ENCODE measurements around the gene CLEC2D. TPM values are rescaled to one million over a fixed set of nuclear protein-coding genes. Genes with fewer than 3 reads are reported as not detected.

CLEC2D gene
- total RNA-seq, 4 donors from 2014 or later, result 3.4 to 7.5 (median 3.8) TPM

DNA sequence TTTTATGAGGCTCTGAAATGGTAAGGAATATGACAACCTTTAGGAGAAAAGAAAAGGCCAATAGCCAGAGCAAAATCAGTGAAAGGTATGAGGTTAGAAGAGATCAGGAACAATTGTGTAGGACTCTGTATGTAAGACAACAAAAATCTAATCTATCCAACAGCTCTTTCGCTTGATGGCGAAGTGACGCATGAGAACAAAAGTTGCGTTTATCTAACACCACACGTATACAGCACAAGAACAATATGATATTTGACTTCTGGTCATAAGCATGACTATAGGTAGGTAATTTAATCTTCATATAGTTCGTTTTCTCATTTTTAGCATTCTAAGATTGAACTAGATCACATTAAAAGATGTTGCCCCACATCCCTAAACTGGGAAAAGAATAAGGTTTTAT, 61.9 kb downstream of the CLEC2D start:
- no peaks in the 10 kb centered on the region for H3K27me3 ChIP-seq
- no peaks in the 10 kb centered on the region for H3K36me3 ChIP-seq
- H3K9me3 ChIP-seq, result no peaks in the 10 kb centered on the region
- TF ChIP-seq POLR2AphosphoS5 (IDR thresholded peaks at IDR 0.05) (no peak), CTCF (IDR thresholded peaks at IDR 0.05) (no peak), POLR2A (IDR thresholded peaks at IDR 0.05; ENCODE audit: low read depth) (no peak), EP300 (IDR thresholded peaks at IDR 0.05) (no peak)
- peaks cover 0 to under 1% (median 0%) of the 10 kb centered on the region in 4 donors for H3K4me1 ChIP-seq
- DNase-seq (ENCODE audit: extremely low spot score), result no peak
- H3K27ac ChIP-seq (replicated peaks in 1 of 4), result no peak overlapping the region
- 69% methylated on average over 6 of the region's 6 CpGs for WGBS
- intact Hi-C loops (cut with DNase I), result no loop called here
- no peak overlapping the region for H3K4me3 ChIP-seq

GRCh38 chr12:9731797-9732196, 62.3 kb downstream of the CLEC2D start:
- Histone ChIP-seq H3K36me3 (no peaks in the 10 kb centered on the region), H3K27me3 (no peaks in the 10 kb centered on the region), H3K9me3 (no peaks in the 10 kb centered on the region), H3K27ac (replicated peaks in 1 of 4) (no peak overlapping the region), H3K4me1 (peaks cover 0 to 5% (median 0%) of the 10 kb centered on the region in 4 donors), H3K4me3 (no peak overlapping the region)
- TF ChIP-seq EP300 (IDR thresholded peaks at IDR 0.05), result no peak
- no peak for TF ChIP-seq CTCF (IDR thresholded peaks at IDR 0.05)
- no peak for TF ChIP-seq POLR2AphosphoS5 (IDR thresholded peaks at IDR 0.05)
- no peak for TF ChIP-seq POLR2A (IDR thresholded peaks at IDR 0.05; ENCODE audit: low read depth)
- 67% methylated on average over 2 of the region's 2 CpGs for WGBS
- DNase-seq (ENCODE audit: extremely low spot score), result no peak
- intact Hi-C loops (cut with DNase I), result no loop called here

DNA sequence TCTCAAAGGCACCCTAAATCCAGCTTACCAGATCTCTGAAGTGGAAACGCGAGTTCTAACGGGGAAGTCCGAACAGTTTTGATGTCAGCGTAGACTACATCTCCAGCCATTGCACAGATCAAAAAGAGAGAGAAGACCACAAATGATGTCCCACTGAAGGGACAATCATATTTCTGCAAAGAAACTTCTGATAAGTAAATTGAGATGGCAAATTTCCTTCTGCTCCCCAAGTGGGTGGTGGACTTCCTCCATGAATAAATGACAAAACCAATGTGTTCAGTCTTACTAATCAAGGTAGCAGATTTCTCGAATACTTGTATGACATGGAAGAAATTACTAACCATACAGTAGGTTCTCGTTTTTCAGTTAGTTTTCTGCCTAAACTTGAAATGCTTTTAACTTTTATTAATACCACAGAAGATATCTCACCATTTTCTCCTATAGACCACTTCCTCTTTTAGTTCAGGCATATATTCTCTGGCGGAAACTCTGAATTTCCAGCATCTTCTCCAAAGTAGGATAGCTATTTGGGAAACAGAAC, 63.5 kb downstream of the CLEC2D start, which contains the start of gene CLECL1:
Gene CLECL1 (minus strand): TSS at position 177 of the 541 bp plus-strand sequence.
- no peak within 1 kb of the TSS for H3K4me3 ChIP-seq
- H3K36me3 ChIP-seq, result no peaks in the 10 kb centered on the region
- peaks cover 0 to 6% (median 3%) of the 10 kb centered on the region in 4 donors for H3K4me1 ChIP-seq
- WGBS, result 76% methylated on average over 8 of the region's 8 CpGs
- intact Hi-C loops (cut with DNase I), result no loop called here
- H3K27ac ChIP-seq (replicated peaks in 1 of 4), result no peak within 1 kb of the TSS
- DNase-seq (ENCODE audit: extremely low spot score), result no peak
- H3K27me3 ChIP-seq, result no peaks in the 10 kb centered on the region
- H3K9me3 ChIP-seq, result no peaks in the 10 kb centered on the region
- TF ChIP-seq POLR2AphosphoS5 (IDR thresholded peaks at IDR 0.05) (no peak), CTCF (IDR thresholded peaks at IDR 0.05) (no peak)

GRCh38 chr12:9735601-9736000, 66.1 kb downstream of the CLEC2D start:
- Histone ChIP-seq H3K27me3 (no peaks in the 10 kb centered on the region), H3K4me1 (peaks cover 0 to 6% (median 5%) of the 10 kb centered on the region in 4 donors), H3K4me3 (no peak overlapping the region), H3K9me3 (no peaks in the 10 kb centered on the region), H3K36me3 (no peaks in the 10 kb centered on the region), H3K27ac (replicated peaks in 1 of 4) (no peak overlapping the region)
- no peak for TF ChIP-seq POLR2A (IDR thresholded peaks at IDR 0.05; ENCODE audit: low read depth)
- no peak for TF ChIP-seq EP300 (IDR thresholded peaks at IDR 0.05)
- no peak for TF ChIP-seq POLR2AphosphoS5 (IDR thresholded peaks at IDR 0.05)
- TF ChIP-seq CTCF (IDR thresholded peaks at IDR 0.05), result no peak
- WGBS, result 89% methylated on average over 3 of the region's 3 CpGs
- no peak for DNase-seq (ENCODE audit: extremely low spot score)
- intact Hi-C loops (cut with DNase I), result no loop called here

All from esophagus muscularis mucosa (tissue), 4 donors.